CD4-positive, alpha-beta T cell treated with Interleukin-17A for 1 hour (primary cell): Measurements from ENCODE around the gene CDC42BPG.

ENCODE experiments used
- DNase-seq: peaks from one replicate; pipeline ENCODE4 v3.0.0-alpha.2; 2020

The CDC42BPG gene

DNA sequence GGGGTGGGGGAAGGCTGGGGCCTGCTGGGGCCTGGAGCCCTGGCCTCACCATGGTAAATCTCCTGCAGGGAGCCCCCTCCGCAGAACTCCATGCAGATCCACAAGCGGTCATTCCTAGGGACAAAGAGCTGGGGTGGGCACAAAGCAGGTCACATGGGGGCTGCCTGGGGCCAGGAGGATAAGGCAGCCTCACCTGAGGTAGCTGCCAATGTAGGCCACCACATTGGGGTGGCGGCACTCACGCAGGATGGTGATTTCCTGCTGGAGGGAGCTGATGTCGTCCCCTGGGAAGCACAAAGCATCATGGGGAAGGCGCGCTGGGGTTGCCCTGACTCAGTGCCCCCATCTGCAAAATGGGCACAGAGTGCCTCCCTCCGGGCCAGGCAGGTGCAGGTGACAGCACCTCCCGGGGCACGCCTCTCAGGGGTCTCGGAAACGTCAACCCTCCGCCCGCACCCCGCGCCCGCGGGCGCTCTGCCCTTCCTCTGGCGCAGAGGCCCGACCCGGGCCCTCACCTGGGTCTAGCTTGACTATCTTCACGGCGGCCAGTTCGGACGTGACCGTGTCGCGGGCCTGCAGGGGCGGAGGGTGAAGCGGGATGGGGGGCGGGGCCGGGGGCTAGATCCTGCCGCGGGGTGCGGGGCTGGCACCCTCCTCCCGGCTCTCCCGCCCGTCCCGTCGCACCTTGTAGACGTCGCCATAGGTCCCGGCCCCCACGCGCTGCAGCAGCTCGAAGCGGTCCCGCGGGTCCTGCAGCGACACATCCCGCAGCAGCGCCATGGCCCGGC lies 41.9 kb downstream of the CDC42BPG start:
- peak; percentile 56 for DNase-seq

DNA sequence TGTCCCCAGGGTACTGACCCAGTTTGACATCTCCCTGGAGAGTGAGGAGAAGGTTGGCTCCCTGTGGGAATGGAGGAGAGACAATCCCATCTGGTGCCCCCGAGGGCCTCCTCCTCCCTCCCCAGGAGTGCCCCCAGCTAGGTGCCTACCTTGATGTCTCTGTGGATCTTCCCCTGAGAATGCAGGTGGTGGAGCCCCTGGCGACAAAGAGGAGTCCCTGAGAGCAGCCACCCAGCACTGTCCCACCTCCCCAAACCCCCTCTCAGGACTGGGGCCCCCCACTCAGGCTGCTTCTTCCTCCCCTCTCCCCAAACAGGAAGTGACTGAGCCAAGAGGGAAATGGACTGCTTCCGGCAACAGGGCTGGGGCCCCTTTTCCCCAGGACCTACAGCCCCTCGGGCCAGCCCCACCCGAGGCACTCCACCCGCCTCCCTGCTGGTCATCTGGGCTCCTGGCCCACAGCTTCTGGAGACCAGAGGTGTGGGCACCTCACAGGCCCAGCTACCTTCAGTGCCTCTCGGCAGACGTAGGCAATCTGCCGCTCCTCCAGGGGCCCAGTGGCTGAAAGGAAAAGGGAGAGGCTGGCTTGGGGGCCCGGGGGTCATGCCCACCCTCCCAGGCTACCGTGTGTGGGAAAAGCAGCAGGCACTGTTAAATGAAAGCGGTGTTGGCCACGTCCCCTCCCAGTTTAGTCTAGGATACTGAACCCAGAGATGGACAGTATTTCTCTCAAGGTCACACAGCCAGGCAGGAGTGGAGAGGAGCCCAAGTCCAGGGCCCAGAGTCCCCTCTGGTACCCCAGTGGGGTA lies 42.7 kb downstream of the CDC42BPG start:
- DNase-seq: peak; percentile 13

DNA sequence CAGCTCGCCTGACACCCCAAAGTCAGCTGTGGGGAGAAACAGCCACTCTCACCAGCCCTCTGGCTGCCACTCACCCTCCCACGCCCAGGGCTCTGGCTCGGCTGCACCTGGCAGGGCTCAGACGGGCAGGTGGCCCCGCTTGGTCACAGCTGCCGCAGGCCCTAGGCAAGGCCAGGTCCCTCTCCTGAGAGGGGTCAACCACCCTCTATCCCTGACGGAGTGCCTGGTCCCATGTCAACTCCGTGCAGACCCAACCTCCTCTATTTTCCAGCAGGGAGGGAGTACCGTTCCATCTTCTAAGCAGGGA lies 43.3 kb downstream of the CDC42BPG start:
- no peak for DNase-seq

DNA sequence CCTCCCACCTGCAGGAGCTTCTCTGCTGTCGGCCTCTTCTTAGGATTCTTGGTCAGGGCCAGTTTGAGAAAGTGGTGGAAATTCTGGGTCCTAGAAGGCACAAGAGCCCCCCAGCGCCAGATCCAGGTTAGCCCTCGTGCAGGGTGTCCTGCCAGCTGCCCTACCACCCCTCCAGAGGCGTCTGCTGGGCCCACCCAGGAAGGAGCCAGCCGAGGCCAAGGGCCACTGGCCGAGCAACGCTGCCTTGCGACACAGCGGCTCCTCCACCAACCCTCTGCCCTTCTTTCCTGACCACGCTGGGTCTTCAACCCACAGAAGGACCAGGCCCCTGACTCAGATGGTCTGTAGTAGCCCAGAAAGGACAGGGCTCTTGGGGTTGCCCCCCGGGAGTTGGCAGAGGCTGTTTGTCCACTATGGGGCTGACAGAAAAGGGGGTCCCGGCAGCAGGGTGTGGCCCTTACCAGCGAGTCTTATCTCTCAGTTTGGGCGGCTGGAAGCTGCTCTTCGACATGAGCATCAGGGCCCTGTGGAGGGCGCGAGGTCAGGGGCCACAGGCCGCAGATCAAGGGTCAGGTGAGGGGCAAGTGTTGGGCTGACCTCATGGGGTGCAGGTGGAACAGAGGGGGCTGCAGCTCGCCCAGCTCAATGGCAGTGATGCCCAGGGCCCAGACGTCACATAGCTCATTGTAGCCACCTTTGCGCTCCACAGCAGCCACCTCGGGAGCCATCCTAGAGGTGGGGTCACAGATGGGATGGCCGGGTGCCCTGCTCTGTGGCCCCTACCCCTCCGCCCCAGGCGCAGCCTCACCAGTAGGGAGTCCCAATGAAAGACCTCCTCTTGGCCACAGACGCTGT lies 43.9 kb downstream of the CDC42BPG start:
- no peak for DNase-seq

DNA sequence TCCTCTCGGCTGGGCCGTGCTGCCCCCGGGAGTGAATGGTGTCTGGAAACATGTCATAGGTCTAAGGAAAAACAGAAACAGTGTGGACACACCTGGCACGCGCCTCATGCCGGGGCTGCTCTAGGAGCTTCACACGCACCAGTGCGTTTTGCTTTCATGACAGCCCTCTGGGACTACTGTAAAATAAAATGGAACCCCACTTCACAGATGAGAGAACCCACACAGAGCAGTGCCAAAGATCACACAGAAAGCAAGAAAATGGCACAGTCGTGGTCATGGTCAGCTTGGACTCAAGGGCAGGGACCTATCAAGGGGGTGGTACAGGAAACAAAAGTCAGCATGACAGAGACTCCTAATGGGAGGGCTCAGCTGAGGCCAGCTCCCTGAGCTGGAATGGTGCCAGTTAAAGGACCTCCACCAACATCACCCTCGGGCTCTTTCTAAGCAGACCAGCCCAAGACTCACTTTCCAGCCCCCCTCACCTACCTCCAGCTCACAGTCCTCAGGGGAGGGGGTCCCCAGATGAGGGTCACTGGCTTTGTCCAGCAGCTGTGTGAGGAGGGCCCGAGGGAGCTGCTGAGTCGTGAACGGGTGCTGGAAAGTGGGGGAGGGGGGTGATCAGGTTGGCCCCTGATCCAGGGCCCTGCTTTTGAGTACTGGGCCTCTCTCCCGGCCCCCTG lies 44.7 kb downstream of the CDC42BPG start:
- no peak for DNase-seq

DNA sequence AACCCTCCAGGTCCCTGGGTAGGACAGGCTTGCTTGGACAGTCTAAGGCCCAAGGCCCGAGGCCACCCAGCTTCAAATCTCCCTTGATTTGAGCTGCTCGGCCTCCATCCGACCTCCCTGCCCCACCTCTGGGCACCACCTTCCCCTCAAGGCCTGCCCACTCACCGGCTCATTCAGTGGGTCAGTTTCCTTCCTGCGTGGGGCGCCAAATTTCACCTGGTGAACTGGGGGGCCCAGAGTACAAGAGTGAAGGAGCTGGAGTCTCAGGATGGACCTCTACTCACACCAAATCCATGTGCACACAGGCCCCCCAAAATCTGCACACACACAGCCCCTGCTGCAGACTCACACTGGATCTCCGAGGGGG lies 45.2 kb downstream of the CDC42BPG start:
- no peak for DNase-seq

DNA sequence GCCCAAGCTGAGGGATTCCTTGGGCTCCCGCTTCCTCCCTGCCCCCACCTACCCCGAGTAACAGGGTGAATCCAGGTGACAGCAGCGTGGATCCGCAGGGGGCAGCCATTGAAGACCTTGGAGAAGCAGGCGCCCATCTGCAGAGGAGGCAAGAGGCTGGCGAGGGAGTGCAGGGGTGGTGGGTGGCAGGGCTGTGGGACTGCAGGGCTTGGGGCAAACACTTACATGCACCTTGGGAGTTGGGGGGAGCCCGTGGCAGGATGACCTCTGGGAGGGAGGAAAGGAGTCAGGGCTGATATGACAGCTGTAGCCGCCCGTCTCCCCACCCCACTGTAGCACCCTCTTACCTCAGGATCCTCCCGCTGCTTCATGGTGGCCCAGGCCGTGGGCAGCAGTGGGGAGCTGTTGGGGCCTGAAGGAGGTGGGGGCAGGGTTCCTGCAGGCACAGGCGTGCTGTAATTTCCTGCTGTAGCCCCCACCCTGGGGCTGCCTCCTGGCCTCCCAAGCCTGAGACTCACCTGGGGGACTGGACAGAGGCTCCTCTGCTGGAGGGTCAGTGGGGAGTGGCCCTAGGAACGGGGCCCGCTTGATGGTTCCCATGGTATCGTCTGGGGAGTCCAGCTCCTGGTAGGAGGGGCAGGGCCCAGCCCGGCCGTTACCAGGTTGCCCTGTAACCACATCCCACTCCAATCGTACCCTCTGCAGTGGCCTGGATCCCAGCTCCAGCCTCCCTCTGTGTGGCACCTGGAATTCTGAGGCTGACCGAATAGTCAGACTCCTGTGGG lies 47.5 kb downstream of the CDC42BPG start:
- no peak for DNase-seq

DNA sequence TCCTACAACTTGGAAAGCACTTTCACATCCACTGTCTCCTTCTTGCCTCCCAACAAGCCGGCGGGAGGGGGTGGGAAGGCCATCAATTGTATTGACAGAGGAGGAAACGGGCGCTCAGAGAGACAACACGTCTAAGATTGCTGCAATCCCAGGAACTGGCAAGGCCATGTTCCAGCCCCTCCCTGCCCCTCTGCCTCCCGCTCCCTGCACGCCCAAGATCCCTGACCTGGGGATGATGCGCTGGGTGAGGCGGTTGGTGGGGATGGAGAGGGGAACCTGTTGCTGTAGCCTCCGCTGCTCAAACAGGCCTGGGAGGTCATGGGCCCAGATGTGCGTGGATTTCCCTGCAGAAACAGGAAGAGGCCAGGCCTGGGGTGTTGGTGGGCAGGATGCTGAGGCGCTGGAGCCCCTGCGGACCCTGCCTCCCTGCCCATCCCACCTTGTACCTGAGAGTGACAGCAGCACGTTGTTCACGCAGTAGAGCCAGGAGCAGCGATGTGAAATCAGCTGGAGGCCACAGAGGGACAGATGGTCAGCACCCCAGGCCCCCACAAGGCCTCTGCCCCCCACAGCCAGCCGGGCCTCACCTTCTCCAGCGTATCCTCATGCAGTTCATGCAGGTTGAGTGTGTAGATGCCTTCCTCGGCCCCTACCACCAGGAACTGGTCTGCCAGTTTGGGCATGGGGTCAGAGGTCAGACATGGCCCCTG lies 48.3 kb downstream of the CDC42BPG start:
- DNase-seq: no peak

DNA sequence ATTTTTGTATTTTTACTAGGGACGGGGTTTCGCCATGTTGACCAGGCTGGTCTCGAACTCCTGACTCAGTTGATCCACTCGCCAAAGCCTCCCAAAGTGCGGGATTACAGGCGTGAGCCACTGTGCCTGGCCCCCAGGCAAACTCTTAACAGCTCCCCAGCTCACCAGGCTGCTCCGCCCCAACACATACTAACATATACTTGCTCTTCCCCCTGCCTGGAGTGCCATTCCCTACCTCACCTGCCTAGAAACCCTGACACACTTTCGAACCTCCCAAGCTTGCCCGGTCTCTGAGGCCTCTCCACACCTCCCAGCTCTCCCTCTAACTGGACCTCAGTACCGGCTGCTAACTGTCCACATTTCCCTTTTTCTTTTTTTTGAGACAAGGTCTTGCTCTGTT lies 49.9 kb downstream of the CDC42BPG start:
- DNase-seq: no peak

DNA sequence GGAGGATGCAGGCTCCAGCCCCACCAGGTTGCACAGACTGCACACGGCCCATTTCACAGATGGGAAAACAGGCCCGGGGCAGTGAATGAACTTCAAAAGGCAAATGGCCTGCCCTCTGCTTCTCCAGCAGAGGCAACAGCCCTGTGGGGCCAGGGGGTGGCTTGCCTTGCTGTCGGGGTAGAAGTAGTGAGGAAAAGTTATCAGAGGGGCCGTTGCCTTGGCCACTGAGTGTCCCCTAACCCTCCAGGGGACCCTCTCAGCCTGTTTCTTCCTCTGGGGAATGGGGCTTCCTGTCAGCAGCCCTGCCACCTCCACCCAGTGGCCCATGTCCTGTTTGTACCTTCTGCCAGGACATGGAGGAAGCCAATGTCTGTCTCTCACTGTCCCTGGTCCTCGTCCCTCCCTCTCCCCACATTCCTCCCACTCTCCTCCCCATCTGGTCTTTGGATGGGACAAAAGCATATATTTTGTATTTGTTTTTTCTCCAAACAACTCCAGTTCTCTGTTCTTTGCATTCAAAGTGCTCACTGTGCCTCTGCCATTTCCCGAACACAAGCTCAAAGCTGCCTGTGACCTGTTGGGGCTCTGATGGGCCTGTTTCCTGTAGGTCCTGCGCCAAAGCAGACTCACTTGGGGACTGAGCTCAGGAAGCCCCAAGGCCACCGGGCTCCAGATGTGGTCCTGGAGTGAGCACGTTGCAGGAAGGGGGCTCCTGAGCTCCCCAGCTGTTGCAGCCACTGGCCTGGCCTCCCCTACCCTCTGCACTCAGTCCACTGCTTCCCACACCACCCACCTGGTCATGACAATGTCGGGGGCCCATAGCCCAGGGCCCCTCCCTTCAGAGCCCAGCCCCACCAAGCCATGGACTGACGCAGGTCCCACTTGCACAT lies 50.9 kb downstream of the CDC42BPG start:
- no peak for DNase-seq

DNA sequence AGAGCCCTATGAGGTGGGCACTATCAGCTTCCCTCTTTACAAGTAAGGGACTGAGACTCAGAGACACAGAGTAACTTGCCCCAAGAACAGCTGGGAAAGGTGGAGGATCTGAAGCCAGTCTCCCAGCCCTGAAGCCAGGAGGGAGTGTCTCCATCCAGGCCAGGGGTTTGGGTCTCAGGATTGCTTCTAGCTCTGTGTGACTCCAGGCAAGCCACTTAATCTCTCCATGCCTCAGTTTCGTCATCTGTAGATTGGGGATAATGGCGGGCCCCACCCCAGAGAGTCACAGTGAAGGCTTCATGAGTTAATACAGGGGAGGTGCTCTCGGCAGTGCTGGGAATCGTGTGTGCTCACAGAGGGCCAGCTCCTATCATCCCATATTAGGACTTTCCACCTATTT lies 52.0 kb downstream of the CDC42BPG start:
- no peak for DNase-seq

DNA sequence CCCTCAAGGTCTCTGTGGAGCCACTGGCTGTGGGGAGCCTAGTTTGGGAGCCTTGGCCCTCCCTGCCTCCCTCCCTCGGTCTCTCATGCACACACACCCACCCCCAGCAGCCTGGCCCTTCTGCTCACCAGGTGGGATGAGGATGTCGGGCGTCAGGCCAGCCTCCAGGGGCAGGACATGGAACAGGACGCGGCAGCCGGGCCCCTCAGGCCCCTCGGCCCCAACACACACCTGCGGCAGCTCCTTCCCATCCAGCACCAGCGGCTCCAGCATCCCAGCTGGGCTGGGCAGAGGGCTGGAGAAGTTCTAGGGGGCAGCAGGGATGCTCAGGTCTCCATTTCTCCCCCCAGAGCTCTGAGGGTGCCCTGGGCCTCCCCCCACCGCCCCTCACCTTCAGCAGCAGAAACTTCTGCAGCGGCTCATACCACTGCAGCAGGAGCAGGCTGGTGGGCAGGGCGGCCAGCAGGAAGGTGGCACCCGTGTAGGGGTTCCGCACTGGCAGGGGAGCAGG lies 52.6 kb downstream of the CDC42BPG start:
- DNase-seq: no peak

DNA sequence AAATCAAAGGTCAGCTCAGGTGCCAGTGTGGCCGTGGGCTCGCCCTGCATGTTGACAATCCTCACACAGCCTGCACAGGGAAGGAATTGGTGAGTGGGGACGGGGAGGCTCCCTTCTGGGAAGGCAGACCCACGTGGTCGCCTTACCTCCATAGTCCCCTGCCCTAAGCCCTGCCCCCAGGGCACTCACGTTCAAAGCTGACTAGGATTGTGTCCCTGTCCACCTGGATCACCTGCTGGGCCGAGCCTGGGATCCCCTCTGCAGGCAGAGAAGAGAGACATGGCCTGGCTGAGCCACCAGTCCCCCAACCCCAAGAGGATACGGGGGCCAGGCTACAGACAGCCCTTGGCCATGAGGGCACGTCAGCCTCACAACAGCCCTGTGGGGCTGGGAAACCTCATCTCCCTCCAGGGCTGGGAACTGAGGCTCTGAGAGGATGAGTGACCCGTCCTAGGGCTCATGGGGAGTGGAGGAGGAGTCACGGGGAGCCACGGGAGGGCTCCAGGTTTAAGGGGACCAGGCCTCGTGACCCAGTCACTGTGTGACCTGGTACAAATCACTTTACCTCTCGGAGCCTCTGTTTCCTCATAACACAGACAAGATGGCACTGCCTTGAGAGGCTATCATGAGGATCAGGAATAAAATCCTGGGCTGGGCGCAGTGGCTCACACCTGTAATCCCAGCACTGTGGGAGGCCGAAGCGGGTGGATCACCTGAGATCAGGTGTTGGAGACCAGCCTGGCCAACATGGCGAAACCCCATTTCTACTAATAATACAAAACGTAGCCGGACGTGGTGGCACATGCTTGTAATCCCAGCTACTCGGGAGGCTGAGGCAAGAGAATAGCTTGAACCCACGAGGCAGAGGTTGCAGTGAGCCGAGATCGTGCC lies 54.0 kb downstream of the CDC42BPG start:
- DNase-seq: no peak

DNA sequence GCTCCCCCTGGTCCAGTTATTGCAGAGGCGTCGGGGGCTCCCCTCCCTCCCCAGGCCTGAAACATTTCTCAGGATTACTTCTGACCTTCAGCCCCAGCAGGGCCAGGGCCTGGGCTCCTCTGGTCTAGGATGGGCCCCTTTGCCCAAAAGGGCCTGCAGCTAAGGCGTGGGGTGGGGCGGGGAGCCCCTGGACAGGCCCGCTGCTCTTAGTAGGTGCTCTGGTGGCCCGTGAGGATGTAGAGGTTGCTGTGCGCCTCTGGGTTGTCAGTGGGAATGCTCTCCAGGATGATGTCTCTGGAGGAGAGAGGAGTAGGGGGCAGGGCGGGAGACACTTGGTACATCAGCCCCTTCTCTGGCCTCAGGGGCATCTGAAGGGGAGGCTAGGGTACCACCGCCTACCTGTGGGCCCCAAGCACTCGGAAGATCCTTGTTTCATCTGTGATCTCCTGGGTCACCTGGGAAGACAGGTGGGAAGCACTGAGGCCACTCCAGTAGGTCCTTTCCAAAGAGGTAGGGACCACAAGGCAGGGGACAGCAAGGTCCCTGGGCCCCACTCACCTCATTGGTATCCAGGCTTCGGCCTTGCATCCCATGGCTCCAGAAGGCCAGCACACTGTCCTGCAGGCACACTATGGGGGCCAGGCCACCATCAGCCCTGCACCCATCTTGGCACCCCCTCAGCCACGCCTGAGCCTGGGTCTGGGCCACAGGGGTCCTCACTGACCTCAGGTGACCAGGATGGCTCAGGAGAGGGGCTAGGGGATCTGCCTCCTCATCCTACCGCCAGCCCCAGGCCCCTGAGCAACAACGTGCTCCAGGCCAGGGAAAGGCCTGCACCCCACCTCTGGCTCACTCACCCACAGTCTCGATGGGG lies 54.9 kb downstream of the CDC42BPG start:
- DNase-seq: no peak

DNA sequence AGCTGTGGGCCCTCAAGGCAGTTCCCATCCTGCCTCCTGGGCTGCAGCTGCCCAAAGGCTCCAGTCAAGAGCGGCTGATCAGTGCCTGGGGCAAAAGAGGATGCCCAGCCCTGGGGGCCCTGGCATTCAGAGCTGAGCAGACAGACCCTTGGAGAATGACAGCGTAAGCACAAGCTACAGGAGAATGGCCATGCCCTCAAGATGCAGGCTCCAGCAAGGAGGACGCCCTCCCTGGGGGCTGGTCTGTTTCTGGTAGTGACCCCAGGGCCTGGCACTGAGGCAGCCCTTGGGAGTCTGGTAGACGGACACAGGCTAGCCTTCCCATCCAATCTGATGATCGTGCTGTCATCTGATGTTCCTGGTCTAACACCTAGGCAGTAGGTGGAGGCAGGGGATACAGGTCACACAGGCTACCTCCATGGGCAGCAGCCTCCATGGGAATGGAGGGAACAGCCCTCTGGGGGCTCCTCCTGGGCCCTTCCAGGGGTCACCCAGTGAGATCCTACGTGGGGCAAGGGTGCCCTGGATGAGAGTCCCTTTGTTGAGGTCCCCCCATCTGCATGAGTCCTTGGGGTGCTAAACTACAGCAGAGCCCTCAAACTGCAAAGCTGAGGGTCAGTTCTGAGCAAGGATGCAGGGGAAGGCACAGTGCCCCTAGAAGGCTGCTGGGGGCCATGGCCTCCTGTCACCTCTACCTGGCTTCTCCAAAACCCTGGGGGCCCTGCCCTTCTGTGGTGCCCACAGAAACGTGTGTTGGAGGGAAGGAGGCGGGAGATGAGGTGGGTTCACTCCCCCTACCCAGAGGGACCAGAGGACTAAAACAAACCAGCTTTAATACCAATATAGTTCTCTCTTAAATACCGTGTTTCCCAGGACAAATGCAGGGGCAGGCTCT lies 55.9 kb downstream of the CDC42BPG start:
- DNase-seq: no peak

DNA sequence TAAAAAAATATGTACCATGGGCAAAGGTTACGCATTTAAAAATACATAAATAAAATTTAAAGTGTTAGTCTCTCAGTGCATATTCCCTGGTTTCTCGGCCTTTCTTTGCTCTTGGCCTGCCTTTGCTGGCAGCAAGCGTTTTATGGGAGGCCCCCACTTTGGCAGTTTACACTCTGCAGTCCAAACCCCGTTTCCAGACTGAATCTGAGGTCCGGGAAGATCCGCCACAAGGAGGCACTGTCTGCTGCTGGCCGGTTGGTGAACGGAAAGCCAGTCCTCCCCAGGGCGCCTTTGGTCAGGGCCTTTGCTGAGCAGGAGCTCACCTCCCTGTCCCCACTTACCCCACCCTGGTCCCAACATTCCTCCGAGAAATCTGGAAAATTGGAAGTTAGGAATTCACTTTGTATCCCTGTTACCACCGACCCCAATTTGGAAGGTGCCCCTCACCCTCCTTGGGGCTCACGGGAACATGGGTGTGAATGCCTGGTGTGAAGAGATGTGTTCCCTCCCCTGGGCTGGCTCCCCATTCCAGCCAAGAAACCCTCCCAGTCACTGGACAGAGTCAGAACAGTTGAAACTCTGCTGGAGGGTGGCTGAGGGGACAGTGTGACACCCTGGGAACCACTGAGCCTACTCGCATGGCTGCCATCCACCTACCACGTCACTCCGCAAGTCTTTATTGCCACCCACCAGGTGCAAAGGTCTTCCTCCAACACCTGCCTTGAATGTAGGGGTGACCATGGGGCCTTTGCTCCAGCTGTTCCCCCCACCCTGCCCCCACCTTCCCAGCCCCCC lies 56.7 kb downstream of the CDC42BPG start:
- peak; percentile 75 for DNase-seq
